Caki2 (cell line): Measurements from ENCODE around the gene GJA9. TPM values are rescaled to one million over a fixed set of nuclear protein-coding genes. Genes with fewer than 3 reads are reported as not detected.
A peak's percentile ranks its signal among the peaks of the same experiment; 100 is the strongest.
"Not testable (repeated sequence)": the region's sequence is repeated elsewhere in the genome, so short reads cannot be mapped to it uniquely, and the experiment has no call there.

Source experiments
- DNase-seq: peaks from one replicate; pipeline ENCODE4 v3.0.0-alpha.2; 2015; ENCODE audit warnings: low read depth
- in situ Hi-C: cut with HindIII; loops from 2 replicates; pipeline ENCODE4 v1.10.0; 2016; ENCODE audit warnings: low sequenced_read_pairs, low pct_unique_long_range_greater_than_20kb, mixed read lengths
- total RNA-seq: library from RNA; depleted of rRNA; stranded (reverse); fragments of >200 nt; shearing (Covaris generic); gene quantifications from 2 replicates; pipeline ENCODE4 v1.2.3, GENCODE V29; 2014; ENCODE audit warnings: low replicate concordance; rRNA removed

Gene GJA9
- total RNA-seq, 1 experiment from 2014 or later = not detected

DNA sequence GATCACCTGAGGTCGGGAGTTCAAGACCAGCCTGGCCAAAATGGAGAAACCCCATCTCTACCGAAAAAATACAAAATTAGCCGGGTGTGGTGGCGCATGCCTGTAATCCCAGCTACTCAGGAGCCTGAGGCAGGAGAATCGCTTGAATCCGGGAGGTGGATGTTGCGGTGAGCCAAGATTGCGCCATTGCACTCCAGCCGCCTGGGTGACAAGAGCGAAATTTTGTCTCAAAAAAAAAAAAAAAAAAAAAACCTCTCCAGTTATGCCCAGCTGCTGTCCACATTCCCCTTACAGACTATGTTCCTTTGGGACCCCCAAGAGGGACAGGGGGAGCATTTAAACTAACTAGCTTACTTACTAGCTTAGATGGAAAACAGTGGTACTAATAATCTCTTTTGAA lies 45.1 kb downstream of the GJA9 start:
- in situ Hi-C loops = not testable (repeated sequence)

DNA sequence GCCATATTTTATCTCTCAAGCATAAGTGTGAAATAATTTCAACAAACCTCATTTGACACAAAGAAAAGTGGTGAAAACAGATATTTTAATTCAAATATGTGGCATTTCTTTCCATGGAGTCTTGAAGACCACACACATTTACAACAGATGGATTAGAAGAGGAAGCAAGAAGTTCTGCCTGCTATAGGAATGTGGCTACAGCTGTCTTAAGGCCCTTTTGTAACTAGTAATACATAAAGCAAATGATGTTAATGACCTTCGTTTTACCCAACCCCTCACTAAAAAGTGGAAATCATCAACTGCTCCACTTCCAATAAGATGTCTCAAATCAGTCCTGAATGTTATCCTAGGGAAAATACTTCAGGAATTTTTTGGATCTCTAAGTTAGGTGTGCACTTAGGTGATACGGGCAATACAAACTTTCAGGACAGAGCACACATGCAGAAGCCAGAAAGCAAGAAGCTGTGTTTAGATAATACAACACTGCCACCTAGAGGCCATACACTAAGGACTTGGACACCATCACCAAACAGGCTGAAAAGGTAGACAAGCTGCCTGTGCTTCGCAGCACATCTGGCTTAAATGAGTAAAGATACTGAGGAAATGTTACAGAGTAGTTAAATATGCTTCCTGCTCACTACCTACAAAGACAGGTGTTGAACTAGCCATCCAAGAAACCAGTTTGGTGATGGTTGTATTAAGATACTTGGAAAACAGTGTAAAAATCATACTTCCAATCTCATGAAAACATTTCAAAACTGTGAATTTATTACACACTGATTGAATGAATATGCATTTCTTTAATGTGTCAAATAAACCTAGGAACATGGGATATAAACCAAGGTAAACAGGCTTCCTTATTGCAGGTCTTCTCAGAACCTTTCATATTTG lies 46.2 kb downstream of the GJA9 start:
- DNase-seq = peak; percentile 71
- in situ Hi-C loops = no loop called here

More for the DNA sequence above, 45.1 kb downstream of the GJA9 start:
- not testable (repeated sequence) for DNase-seq

DNA sequence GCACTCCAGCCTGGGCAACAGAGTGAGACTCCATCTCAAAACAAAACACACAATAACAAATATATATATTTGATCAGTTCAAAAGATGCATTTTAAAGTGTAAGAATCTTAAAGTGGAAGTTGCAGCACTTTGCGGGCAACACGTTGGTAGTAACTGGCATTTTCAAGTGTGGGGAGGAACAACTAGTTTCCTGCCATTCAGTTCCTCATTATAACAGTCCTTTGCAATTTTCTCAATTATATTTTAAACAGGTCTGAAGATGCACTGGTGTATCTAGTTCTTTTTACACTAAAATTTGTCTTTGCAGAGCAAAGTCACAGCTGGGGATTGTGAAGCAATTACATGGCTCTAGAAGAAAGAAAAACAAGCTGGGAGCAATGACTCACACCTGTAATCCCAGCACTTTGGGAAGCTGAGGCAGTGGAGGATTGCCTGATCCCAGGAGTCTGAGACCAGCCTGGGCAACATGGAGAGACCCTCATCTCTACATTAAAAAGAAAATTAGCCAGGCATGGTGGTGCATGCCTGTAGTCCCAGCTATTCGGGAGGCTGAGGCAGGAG lies 47.1 kb downstream of the GJA9 start:
- in situ Hi-C loops = no loop called here
- no peak for DNase-seq

DNA sequence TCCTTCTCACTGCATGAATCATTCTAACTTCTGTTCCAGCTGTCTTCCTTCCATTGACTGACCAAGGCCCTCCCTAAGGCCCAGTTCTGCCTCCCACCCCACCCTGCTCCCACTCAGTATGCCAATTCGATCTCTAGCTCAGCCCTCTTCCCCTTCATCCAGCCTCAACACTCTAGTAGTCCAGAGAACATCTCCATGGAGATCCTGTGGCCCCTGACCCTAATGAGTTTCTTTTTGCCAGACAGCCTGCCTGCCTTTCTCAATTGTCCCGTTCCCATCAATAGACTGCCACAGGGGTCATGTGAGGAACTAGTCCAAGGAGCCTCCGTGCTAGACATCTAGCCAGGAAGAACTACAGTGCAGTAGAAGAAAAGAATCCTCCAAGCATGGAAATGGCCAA lies 48.2 kb downstream of the GJA9 start:
- no peak for DNase-seq
- in situ Hi-C loops = no loop called here

DNA sequence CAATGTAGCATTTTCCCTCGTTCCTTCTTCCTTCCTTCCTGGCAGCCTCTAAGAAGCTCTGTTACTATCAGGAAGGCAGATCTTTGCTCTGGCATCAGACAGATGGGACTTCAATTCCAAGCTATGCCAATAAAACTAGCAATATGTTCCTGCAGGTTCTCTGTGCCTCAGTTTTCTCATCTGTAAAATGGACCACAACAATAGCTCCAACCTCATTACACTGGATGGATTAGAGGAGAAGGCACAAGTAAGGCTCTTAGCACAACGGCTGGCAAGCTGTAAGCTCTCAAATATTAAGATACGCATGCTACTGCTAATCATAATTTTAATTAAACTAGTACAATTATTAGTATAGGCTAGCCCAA lies 49.0 kb downstream of the GJA9 start:
- in situ Hi-C loops = no loop called here
- DNase-seq = no peak

DNA sequence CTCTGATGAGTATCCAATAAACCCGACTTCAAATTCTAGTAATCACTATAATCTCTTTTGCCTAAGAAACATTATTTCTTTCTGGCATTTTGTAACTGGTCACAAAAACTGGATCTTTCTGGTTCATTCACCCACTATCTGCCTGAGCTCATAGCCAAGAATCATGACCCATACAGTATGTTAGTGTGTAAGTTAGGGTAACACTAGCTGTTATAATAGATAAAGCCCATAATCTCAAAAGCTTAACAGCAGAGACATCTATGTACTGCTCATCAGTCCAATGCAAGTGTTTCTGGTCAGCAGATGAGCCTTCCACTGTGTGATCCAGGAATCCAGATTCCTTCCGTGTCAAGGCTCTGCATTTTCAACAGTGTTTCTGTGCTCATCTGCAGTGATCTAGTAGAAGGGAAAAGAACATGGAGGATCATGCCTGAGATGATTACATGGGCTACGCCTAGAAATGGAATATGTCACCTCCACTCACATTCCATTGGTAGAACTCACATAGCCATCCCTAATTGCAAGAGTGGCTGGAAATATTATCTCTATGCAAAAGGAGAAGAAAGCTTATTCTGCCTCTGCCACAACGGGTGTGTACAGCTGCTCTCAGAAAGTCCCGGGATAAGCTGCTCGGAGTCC lies 49.5 kb downstream of the GJA9 start:
- DNase-seq = no peak
- in situ Hi-C loops = no loop called here

DNA sequence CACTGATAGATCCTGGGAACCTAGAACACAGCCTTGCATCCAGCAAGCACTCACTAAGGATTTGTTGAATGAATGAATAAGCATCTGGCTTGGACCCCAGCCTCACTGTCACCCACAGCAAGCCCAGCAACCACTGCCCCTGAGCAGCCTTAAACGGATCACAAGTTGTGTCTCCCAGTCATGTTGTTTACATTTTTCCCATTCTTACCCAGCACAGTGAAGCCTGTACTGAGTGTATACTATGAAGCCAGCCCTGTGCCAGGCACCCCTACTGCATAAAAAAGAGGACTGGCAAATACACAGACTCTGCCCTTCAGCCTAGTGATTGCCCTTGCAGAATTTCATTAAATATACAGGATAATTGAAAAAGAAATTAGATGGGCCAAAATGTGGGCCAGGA lies 52.0 kb downstream of the GJA9 start:
- in situ Hi-C loops = no loop called here
- no peak for DNase-seq

DNA sequence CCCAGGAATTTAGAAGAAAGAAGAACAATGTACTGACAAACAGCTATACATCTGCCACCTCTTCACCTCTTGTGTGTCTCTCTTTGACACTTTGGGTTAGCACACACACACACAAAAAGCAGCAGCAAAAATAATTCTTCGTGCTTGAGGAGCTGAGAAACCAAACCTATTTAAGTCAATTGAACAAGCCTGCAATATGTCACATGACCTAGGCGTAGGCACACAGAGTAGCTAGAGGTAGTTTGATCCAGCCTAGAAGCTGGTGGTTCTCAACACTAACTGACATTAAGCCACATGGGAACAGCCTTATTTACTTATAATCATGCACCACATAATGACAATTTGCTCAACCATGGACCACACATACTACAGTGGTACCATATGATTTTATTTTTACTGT lies 54.1 kb downstream of the GJA9 start:
- no peak for DNase-seq
- in situ Hi-C loops = no loop called here

DNA sequence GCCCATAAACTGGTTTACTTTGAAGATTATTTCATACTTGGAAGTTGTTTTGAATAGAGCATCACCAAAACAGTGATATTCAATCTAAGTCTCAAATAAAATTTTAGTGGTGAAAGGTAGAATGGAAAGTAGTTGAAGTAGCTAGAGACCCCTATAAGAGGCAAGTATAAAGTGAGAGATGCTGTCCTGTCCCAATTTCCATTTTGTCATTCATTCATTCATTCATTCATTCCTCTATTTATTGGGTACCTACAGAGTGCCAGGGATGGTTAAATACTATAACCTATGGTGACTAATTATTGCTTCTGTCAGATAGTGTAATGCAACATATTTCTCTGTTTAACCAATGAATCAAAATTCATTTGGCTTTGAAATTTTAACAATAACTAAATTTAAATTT lies 54.5 kb downstream of the GJA9 start:
- DNase-seq = no peak
- in situ Hi-C loops = no loop called here

DNA sequence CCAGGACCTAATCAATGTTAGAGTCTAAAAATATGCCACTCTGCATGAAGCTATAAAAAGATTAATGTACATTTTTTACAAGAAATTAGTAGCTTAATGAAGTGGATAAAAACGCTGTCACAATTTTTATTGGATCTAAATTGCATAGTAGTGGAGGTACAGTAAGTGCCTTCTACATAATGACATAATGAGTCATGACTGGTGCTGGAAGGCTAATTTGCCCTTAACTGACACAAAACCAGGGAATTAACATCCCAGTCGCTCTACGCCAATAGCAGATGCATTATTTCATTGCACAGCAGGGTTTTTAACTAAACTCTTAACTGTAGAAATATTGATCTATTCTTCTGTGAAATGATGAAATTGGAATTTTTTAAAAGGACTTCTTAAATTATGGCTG lies 55.1 kb downstream of the GJA9 start:
- no peak for DNase-seq
- in situ Hi-C loops = no loop called here

Other genes starting within 250 kb of the GJA9 start
- gene RRAGC, start 21.8 kb downstream of the GJA9 start, total RNA-seq = 19.2 and 24.2 TPM in 2 replicates
- 13.9 and 27.5 TPM in 2 replicates for gene MYCBP, start 8.2 kb downstream of the GJA9 start, total RNA-seq
- gene RHBDL2, start 60.2 kb upstream of the GJA9 start, total RNA-seq = 1.2 and 2.7 TPM in 2 replicates
- gene AKIRIN1, start 109.7 kb upstream of the GJA9 start, total RNA-seq = 8.5 and 38.0 TPM in 2 replicates
- gene NDUFS5, start 144.8 kb upstream of the GJA9 start, total RNA-seq = 693 and 857 TPM in 2 replicates